Fibroblast of lung (primary cell): Measurements from ENCODE around the gene MT1G. TPM values are rescaled to one million over a fixed set of nuclear protein-coding genes. Genes with fewer than 3 reads are reported as not detected.

Experiments
- DNase-seq, 2 donors: peaks; one replicate each; pipeline versions ENCODE4 v3.0.0 to v3.0.0-alpha.2; 2010; ENCODE audit warnings: low read depth in 2 of 2
- H2AFZ ChIP-seq: 2 replicates; pipeline ENCODE4 v1.5.1; 2012; ENCODE audit warnings: low read length, control low read depth, inconsistent platforms
- H3K27ac ChIP-seq: 2 replicates; pipeline ENCODE4 v1.5.1; 2011; ENCODE audit warnings: low read length, control low read depth; ENCODE audit not compliant: insufficient read depth
- H3K27me3 ChIP-seq: 2 replicates; pipeline ENCODE4 v1.5.1; 2011; ENCODE audit warnings: mild to moderate bottlenecking, low read length; ENCODE audit not compliant: control insufficient read depth, insufficient read depth
- H3K36me3 ChIP-seq: 2 replicates; pipeline ENCODE4 v1.5.1; 2011; ENCODE audit warnings: low read length; ENCODE audit not compliant: control insufficient read depth, insufficient read depth
- H3K4me1 ChIP-seq: 2 replicates; pipeline ENCODE4 v1.5.1; 2011; ENCODE audit warnings: low read length; ENCODE audit not compliant: control insufficient read depth, insufficient read depth; ENCODE audit errors: extremely low read depth
- H3K4me2 ChIP-seq: 2 replicates; pipeline ENCODE4 v1.5.1; 2011; ENCODE audit warnings: low read length, control low read depth; ENCODE audit not compliant: insufficient read depth; ENCODE audit errors: extremely low read depth
- H3K4me3 ChIP-seq, 4 experiments: fragments of 200-600 bp in 1 of 4; sonication (generic) in 1 of 4; replicated peaks in 1 of 4; 2 replicates each; pipeline ENCODE4 v1.5.1; 2011 to 2016; ENCODE audit warnings: low read length in 4 of 4, low read depth in 3 of 4, mild to moderate bottlenecking in 3 of 4, control low read depth in 2 of 4, inconsistent platforms in 1 of 4, mixed read lengths in 1 of 4; ENCODE audit not compliant: insufficient read depth in 1 of 4; ENCODE audit errors: control extremely low read depth in 1 of 4
- H3K79me2 ChIP-seq: 2 replicates; pipeline ENCODE4 v1.5.1; 2012; ENCODE audit warnings: mild to moderate bottlenecking, low read length, inconsistent platforms; ENCODE audit not compliant: control insufficient read depth, insufficient read depth
- H3K9ac ChIP-seq: 2 replicates; pipeline ENCODE4 v1.5.1; 2011; ENCODE audit warnings: mild to moderate bottlenecking, low read length, control low read depth; ENCODE audit not compliant: insufficient read depth
- H3K9me3 ChIP-seq: 2 replicates; pipeline ENCODE4 v1.5.1; 2012; ENCODE audit warnings: low read depth, low read length; ENCODE audit not compliant: control insufficient read depth, insufficient read depth
- H4K20me1 ChIP-seq: 2 replicates; pipeline ENCODE4 v1.5.1; 2011; ENCODE audit warnings: low read length; ENCODE audit not compliant: control insufficient read depth, insufficient read depth; ENCODE audit errors: extremely low read depth
- EZH2 ChIP-seq: IDR thresholded peaks from 2 replicates; pipeline ENCODE4 v1.5.1; 2012; ENCODE audit warnings: low read length, control low read depth, mild to moderate bottlenecking; ENCODE audit errors: missing control alignments
- polyA plus RNA-seq, 2 donors: library from polyadenylated mRNA; depleted of rRNA in 1 of 2; stranded (reverse) in 1 of 2; unstranded in 1 of 2; fragments of >200 nt; gene quantifications; 2 replicates each; pipeline ENCODE4 v1.2.1, GENCODE V29; 2011 to 2012; ENCODE audit warnings: missing spikeins in 1 of 2
- total RNA-seq: library from RNA; depleted of rRNA; stranded (reverse); fragments of >200 nt; gene quantifications from 2 replicates; pipeline ENCODE4 v1.2.1, GENCODE V29; 2014
- TF ChIP-seq, protein P1 (sequence below), 2 donors: IDR thresholded peaks in 1 of 2; conservative IDR thresholded peaks in 1 of 2; 1 replicate in 1 of 2; 2 replicates in 1 of 2; pipeline ENCODE4 v1.5.1; 2011 to 2012; ENCODE audit warnings: low read length in 2 of 2, control low read depth in 1 of 2, inconsistent platforms in 1 of 2, low read depth in 1 of 2, mild to moderate bottlenecking in 1 of 2

Gene MT1G
- total and polyA plus RNA-seq, 2 donors (not counting 1 experiment from before 2014, with no cell fraction given), result 5.7 to 11.6 TPM

DNA sequence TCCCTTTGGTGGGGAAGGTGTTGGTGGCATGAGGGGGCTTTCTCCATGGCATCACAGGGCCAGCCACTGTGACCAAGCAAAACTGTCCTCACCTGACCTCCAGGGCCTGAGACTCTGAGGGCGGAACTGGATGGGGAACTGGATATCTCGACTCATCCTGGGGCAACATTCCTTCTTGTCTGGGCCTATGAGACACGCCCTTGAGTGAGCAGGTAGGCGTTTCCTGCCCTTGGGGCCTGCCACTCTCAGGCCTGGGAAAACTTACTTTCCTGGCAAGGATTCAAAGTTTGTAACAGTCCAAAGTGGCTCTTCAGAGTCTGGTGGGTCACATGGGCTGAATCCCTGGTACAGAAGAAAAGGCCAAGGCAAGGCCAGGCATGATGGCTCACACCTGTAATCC, 24.0 kb upstream of the MT1G start:
- TF ChIP-seq, protein P1, sequence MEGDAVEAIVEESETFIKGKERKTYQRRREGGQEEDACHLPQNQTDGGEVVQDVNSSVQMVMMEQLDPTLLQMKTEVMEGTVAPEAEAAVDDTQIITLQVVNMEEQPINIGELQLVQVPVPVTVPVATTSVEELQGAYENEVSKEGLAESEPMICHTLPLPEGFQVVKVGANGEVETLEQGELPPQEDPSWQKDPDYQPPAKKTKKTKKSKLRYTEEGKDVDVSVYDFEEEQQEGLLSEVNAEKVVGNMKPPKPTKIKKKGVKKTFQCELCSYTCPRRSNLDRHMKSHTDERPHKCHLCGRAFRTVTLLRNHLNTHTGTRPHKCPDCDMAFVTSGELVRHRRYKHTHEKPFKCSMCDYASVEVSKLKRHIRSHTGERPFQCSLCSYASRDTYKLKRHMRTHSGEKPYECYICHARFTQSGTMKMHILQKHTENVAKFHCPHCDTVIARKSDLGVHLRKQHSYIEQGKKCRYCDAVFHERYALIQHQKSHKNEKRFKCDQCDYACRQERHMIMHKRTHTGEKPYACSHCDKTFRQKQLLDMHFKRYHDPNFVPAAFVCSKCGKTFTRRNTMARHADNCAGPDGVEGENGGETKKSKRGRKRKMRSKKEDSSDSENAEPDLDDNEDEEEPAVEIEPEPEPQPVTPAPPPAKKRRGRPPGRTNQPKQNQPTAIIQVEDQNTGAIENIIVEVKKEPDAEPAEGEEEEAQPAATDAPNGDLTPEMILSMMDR (conservative IDR thresholded peaks at IDR 0.05 in 1 of 2, IDR thresholded peaks at IDR 0.05 in 1 of 2; ENCODE audit: low read depth in 1 of 2, low read length in 2 of 2), result no peak
- TF ChIP-seq EZH2, result no peak
- no peak overlapping the region for H3K27ac ChIP-seq
- DNase-seq, result peak in 1 of 2 donors; percentile 39
- H4K20me1 ChIP-seq, result no peaks in the 10 kb centered on the region
- no peak overlapping the region for H3K4me2 ChIP-seq
- H3K4me1 ChIP-seq, result no peaks in the 10 kb centered on the region
- no peak overlapping the region for H3K9ac ChIP-seq
- H3K27me3 ChIP-seq, result no peaks in the 10 kb centered on the region
- no peaks in the 10 kb centered on the region for H3K36me3 ChIP-seq
- no peaks in the 10 kb centered on the region for H3K79me2 ChIP-seq
- no peak overlapping the region for H3K4me3 ChIP-seq
- no peak overlapping the region for H2AFZ ChIP-seq
- no peaks in the 10 kb centered on the region for H3K9me3 ChIP-seq

DNA sequence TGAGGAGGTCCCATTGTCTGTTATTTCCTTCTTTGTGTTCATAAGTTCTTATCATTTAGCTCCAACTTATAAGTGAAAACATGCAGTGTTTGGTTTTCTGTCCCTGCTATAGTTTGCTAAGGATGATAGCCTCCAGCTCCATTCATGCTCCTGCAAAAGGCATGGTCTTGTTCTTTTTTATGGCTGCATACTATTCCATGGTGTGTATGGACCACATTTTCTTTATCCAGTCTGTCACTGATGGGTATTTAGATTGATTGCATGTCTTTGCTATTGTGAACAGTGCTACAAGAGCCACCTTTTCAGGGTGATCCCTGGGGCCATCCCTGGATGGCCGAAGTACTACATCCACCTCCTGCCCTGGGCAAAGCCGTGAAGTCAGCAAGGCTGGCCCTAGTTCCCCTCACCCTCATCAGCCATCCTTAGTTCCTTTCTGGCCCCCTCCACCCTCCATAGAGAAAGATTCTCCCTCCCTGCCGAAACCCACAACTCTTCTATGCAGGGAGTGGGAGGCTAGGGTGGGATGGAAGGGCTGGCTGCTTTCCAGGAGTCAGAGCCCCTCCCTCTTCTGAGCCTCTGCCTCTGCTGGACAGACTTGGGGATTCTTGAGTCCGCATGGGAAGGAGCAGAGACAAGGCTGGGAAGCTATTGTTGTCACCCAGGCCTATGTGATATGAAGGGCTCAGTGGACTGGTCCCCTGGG, 22.7 kb upstream of the MT1G start:
- H3K9ac ChIP-seq, result no peak overlapping the region
- no peak for DNase-seq
- no peaks in the 10 kb centered on the region for H3K36me3 ChIP-seq
- H3K27ac ChIP-seq, result no peak overlapping the region
- H2AFZ ChIP-seq, result no peak overlapping the region
- H3K79me2 ChIP-seq, result no peaks in the 10 kb centered on the region
- no peaks in the 10 kb centered on the region for H4K20me1 ChIP-seq
- H3K27me3 ChIP-seq, result no peaks in the 10 kb centered on the region
- H3K4me2 ChIP-seq, result no peak overlapping the region
- no peaks in the 10 kb centered on the region for H3K4me1 ChIP-seq
- TF ChIP-seq, protein P1 (conservative IDR thresholded peaks at IDR 0.05 in 1 of 2, IDR thresholded peaks at IDR 0.05 in 1 of 2; ENCODE audit: low read depth in 1 of 2, low read length in 2 of 2), result no peak
- TF ChIP-seq EZH2, result no peak
- H3K4me3 ChIP-seq, result no peak overlapping the region
- no peaks in the 10 kb centered on the region for H3K9me3 ChIP-seq

DNA sequence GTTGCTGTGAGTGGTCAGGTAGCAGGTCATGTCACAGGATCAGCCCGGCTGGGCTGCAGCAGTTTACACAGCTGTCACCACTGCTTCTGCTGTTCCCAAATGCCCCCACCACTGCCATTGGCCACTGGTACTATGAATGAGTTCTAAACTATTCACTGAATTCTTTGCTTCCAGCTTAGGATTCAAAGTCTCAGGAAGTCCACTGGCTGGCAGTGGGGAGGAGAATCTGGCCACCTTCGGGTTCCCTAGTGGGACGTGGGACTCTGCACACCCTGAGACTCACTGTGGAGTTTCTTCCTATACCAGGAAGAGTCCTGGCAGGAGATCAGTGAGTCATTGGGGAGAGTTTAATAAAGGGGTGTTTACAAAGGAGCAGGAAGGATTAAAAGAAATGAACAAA, 21.3 kb upstream of the MT1G start:
- no peaks in the 10 kb centered on the region for H3K36me3 ChIP-seq
- no peak for DNase-seq
- H3K4me2 ChIP-seq, result no peak overlapping the region
- H3K4me1 ChIP-seq, result no peaks in the 10 kb centered on the region
- H3K27me3 ChIP-seq, result no peaks in the 10 kb centered on the region
- H3K27ac ChIP-seq, result no peak overlapping the region
- no peaks in the 10 kb centered on the region for H3K79me2 ChIP-seq
- no peak overlapping the region for H2AFZ ChIP-seq
- H3K4me3 ChIP-seq, result no peak overlapping the region
- no peak for TF ChIP-seq EZH2
- TF ChIP-seq, protein P1 (conservative IDR thresholded peaks at IDR 0.05 in 1 of 2, IDR thresholded peaks at IDR 0.05 in 1 of 2; ENCODE audit: low read depth in 1 of 2, low read length in 2 of 2), result no peak
- no peaks in the 10 kb centered on the region for H3K9me3 ChIP-seq
- no peaks in the 10 kb centered on the region for H4K20me1 ChIP-seq
- no peak overlapping the region for H3K9ac ChIP-seq
